Hematopoietic multipotent progenitor cell treated with erythropoietin and hydrocortisone succinate and interleukin-3 and kit ligand, for 6 days (in vitro differentiated cells): ENCODE results near the gene PGR.

Experiments
- DNase-seq: peaks from one replicate; pipeline ENCODE4 v3.0.0-alpha.2; 2015

PGR gene

DNA sequence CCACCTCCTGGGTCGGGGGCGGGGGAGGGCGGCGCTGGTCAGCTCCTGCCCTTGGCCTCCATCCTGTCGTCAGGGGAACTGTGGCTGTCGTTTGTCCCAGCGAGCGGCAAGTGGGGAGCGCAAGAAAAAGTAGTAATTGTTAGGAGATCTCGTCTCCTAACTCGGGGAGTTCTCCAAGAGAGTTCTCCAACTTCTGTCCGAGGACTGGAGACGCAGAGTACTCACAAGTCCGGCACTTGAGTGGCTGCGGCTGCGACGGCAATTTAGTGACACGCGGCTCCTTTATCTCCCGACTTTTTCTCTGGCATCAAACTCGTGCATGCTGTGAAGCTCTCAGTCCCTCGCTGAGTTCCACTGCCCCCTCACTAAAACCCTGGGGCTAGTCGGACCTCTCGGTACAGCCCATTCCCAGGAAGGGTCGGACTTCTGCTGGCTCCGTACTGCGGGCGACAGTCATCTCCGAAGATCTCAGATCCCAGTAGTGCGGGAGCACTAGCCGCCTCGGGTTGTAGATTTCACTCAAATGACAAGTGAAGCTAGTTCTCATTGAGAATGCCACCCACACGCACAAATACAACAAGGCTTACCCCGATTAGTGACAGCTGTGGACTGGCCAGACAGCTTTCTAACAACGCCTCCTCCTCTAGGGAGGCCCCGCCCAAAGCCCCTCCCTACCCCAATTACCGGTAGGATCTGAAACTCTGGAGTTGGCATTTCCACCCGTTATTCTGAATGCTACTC, at the start of gene PGR:
Gene PGR (minus strand): TSS at position 611 of the 741 bp plus-strand sequence. CDS start 743 bp downstream, outside the sequence.
- no peak for DNase-seq

DNA sequence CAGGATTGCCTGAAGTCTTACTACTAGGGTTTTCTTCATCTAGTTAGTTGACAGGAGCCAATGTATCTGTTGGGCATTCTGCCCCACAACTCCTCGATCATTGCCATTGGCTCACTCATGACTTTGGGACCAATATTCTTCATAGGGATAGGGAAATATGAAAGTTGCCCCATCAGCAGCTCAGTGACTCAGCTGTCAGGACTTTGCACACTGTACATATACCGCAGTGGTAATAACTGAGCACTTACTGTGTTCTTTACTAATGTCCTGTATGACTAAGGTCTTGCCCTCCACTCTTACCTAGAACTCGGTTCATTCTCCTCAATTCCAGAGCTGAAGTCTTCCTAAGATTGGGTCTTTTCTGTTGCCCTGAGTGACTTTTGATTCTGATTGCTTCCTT, 46.8 kb upstream of the PGR start:
- no peak for DNase-seq

DNA sequence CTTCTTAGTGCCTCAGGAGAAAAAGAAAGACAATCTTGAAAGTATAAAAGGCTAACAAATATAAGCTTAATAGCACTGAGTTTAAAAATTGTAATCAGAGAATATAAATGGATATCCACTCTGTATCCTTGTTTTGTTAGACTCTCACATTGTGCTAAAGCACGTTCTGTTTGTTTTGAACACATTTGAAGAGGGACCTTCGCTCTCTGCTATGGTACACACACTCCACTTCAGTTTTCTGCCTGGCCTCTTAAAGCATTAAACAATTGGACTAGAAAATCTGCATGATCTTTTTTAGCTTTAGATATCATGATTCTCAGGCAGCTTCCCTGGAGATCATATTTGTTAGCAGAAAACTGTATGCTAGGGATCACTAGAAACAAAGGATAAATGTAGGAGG, 40.3 kb upstream of the PGR start:
- no peak for DNase-seq

DNA sequence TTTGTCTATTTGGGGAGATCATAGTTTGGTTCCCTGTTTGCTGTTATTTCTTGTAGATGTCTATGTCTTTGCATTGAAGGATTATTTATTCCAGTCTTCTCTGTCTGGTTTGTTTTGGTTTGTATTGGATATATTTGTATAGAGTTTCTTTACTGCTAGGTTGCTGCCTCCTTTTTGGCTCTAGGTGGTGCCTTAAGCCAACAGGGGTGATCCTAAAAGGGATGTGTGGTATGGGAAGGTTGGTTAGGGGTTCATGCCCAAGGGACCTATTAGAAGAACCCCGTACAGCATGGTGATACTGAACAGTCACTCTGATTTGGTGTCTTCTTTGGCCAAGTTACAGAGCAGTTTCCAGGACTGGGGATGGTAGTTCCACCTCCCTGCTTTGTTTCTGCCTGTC, 36.4 kb upstream of the PGR start:
- DNase-seq = no peak

DNA sequence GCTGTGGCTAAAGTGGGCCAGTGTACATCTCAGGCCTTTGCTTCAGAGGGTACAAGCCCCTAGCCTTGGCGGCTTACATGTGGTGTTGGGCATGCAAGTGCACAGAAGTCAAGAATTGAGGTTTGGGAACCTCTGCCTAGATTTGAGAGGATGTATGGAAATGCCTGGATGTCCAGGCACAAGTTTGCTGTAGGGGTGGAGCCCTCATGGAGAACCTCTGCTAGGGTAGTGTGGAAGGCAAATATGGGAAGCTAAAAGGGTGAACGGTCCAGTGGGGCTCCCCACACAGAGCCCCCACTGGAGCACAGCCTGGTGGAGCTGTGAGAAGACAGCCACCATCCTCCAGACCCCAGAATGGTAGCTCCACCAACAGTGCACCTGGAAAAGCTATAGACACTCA, 28.5 kb upstream of the PGR start:
- no peak for DNase-seq

DNA sequence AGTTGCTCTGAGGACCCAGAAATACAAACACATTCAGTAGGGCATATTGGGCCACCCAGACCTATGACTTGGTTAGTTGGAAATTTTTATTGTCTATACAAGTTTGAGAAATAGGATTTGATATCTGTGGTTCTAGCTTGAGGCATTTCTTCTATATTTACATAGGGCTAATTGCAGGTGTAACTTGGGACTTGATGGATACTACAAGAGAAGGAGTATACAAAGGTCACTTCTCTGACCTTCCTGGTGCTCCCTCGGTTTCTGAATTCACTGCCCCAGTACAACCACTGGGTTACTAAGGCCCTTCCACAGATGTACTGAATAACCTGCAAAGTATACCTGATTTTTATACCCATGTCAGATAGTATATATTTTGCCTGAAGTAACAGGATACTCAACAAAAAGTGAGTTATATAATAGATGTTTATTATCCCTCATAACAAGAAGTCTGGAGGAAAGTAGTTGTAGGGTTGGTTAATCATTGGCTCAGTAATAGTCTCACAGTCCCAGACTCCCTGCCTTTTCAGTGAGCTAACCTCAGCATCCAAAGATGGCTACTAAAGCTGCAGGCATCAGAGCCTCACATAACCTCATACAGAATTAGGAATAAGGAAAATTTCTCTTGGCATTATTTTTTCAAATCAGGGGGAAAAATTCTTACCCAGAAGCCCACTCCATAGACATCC, 8.8 kb upstream of the PGR start:
- DNase-seq = no peak

DNA sequence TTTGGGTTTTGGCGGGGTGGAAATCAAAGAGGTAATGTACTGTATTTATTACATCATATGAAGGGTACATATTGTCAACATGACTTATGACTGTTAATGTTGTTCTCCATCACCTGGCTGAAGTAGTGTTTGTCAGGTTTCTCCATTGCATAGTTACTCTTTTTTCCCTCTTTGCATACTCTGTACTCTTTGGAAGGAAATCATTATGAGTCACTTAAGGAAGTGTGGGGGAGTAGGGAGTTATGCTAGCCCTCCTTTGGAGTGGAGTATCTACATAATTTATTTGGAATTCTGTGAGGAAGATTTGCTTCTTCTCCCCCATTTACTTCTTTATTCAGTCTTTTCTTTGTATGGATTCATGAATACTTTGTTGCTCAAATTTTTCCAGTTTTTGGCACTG, 3.6 kb upstream of the PGR start:
- no peak for DNase-seq

DNA sequence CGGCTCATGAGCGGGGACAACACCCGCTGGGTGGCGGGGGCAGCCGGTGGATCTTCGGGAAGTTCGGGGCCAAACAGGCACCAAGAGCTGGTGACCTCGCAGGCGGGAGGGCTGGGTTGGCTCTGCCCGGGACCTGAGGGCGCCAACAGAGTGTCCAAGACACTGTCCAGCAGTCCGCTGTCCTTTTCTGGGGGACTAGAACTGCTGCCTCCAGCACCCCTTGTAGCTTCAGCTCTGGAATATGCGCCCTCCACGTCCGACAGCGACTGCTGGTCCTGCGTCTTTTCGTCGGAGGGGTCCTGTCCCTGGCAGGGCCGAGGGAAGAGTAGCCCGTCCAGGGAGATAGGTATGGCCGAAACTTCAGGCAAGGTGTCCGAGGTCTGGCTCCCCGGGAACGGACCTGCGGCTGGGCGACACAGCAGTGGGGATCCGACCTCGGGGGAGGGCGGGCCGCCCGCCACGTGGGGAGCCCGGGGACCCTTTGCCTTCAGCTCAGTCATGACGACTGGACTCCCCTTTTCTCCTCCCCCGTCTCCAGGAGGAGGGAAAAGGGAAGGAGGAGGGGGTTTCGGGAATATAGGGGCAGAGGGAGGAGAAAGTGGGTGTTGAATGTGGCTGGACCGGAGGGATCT, 926 bp downstream of the PGR start:
- DNase-seq = no peak

- no peak for DNase-seq
Measured at GRCh38 chr11:101127699-101128570, 1.7 kb downstream of the PGR start.

- DNase-seq = no peak
Measured at GRCh38 chr11:101127197-101127698, 2.4 kb downstream of the PGR start.

GRCh38 chr11:101126551-101127196, 2.9 kb downstream of the PGR start:
- no peak for DNase-seq

DNA sequence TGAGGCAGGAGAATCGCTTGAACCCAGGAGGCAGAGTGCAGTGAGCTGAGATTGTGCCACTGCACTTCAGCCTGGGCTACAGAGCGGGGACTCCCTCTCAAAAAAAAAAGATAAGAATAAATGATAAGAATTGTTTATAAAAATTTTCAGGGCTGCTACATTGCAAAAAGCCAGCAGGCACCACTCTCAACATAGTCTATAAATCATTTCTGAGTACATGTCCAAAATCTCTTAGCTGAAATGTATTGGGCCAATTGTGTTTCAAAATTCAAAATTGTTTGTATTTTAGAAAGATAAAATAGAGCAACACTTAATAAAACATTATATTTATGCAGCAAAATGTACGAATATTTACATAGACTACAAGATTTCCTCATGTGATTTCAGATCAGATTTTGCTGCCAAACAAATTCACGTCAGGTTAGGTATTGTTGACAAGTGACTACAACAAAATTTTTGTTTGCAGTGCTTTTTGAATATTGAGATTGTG, 13.9 kb downstream of the PGR start:
- DNase-seq = no peak

DNA sequence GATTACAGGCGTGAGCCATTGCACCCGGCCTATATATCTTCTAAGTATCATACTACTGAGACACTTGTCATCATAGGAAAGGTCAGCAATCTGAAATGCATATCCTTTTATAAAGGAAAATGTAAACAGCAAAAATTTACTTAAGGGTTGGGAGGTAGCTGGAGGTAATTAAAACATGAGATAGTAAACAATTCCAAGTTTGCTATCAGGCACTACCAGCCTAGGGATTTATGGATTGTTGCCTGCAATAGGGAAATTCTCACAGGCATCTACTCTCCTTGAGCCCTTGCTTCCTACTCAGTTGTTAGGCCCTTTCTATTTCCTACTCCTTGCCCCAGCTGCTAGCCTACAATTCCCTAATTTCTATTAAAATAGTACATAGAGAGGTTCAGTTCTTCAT, 16.1 kb downstream of the PGR start:
- no peak for DNase-seq

- DNase-seq = no peak
Measured at GRCh38 chr11:101104716-101105115, 24.9 kb downstream of the PGR start.

- DNase-seq = no peak
Measured at GRCh38 chr11:101103433-101103832, 26.2 kb downstream of the PGR start.

GRCh38 chr11:101100601-101101000, 29.0 kb downstream of the PGR start:
- no peak for DNase-seq

DNA sequence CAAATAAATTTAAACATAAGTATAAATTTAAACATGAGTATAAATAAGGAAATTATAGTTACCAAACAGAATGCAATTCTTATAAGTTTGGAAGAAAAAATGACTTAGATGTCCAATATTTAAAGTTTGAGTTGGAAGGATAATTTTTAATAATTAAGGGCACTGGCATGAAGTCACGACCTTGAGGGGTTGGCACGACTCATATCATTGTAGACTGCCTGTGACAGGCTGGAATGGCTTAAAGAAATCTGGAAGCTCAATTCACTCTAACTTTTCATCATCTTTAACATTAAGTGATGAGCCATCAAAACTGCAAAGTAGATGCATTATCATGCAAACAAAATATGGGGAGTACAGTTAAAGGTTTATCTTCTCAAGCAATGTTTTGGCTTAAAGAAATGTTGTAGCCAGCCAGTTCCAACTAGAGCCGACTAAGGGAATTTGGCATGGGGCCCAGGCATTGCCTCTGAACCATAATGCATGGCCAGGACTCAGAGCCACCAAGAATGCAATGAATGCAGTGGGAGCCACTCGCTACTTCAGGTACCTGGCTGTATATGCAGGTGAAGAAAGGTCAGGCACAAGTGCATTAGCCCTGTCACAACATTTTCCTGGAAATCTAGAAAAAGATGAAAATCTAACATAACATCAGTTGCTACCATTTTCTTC, 33.4 kb downstream of the PGR start:
- no peak for DNase-seq

DNA sequence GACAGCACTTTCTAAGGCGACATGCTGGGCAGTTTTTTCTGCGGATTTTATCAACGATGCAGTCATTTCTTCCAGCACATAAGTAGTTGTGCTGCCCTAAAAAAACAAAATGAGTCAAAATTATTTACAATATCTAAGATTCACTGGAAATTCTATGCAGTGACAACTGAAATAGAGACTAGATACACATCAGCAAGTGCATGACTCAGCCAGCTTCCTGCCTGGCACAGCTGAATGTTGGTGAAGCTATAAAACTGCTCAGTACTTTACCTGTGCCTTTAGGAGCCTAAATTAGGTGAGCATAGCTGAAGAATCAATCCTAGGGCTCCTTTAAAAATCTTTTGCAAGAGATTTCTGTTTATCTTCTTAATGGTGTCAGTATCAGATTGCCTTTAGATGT, 37.8 kb downstream of the PGR start:
- no peak for DNase-seq

DNA sequence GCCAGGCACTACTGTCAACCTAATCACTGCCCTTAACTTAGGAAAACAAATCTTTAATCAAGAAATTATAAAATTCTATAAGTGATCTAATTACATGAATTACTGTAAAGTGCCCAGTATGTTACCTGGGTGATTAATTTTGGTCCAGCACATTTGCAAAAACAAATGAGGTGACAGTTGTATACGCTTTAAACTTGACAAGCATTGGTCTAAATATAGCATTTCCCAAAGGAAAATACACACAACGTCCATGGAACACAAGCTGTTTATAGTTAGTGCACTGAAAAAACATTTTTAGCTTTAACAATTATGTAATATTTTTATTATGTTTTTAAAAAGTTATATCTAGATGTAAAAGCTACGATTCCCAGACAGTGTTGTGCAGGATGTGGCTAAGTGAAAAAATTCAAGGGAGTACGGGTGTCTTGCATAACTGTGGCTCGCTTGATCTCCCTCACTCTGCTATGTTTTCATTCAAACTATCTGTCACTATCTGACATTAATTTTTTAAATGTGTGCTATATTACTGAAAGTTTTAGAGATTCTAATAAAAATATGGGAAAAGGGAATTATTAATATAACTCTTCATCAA, 38.8 kb downstream of the PGR start:
- DNase-seq = no peak

- no peak for DNase-seq
Measured at GRCh38 chr11:101083335-101083734, 46.3 kb downstream of the PGR start.

GRCh38 chr11:101082813-101083212, 46.8 kb downstream of the PGR start:
- DNase-seq = no peak
